ENCODE data around the gene BDP1.
"Not testable (repeated sequence)": the region's sequence is repeated elsewhere in the genome, so short reads cannot be mapped to it uniquely, and the experiment has no call there.

- not testable (repeated sequence) for TF ChIP-seq CTCF (IDR thresholded peaks at IDR 0.05; ENCODE audit: poor library complexity); EZH2 (IDR thresholded peaks at IDR 0.05; ENCODE audit: borderline replicate concordance); EZH2phosphoT487 (IDR thresholded peaks at IDR 0.05; ENCODE audit: low read depth, severe bottlenecking, unreplicated experiment)
Measured at GRCh38 chr5:71410088-71410487, 45.4 kb upstream of the BDP1 start.
